HG03439 (cell line): ENCODE measurements around the gene KERA.
A peak's percentile ranks its signal among the peaks of the same experiment; 100 is the strongest.

Source experiments
- ATAC-seq: cut with Tn5 transposase; IDR thresholded peaks from one replicate; pipeline ENCODE4 v1.9.1; 2021; ENCODE audit warnings: mild to moderate bottlenecking, moderate library complexity; ENCODE audit not compliant: unreplicated experiment

Gene KERA

GRCh38 chr12:91017511-91018263 lies 40.1 kb downstream of the KERA start:
- ATAC-seq = no peak

- no peak for ATAC-seq
Measured at GRCh38 chr12:91017043-91017442, 40.8 kb downstream of the KERA start.

- ATAC-seq = peak; percentile 91
Measured at GRCh38 chr12:91009319-91009950, 48.4 kb downstream of the KERA start.

- ATAC-seq = peak; percentile 85
Measured at GRCh38 chr12:91007531-91008290, 50.1 kb downstream of the KERA start.

GRCh38 chr12:91004872-91005271 lies 53.0 kb downstream of the KERA start, which contains the start of gene EPYC:
EPYC (minus strand) TSS chr12:91004972; CDS start chr12:91002565, 2,407 bp downstream.
- no peak for ATAC-seq

GRCh38 chr12:91003737-91004136 lies 54.1 kb downstream of the KERA start:
- ATAC-seq = no peak

- no peak for ATAC-seq
Measured at GRCh38 chr12:91001306-91001705, 56.5 kb downstream of the KERA start.
